Cardiac fibroblast (primary cell): ENCODE data around the gene RPL22.

Source experiments
- DNase-seq, 2 donors: peaks; one replicate each; pipeline versions ENCODE4 v3.0.0 to v3.0.0-alpha.2; 2010; ENCODE audit warnings: low read depth in 2 of 2
- H3K4me3 ChIP-seq, 2 donors: replicated peaks in 1 of 2; 1 replicate in 1 of 2; 2 replicates in 1 of 2; pipeline ENCODE4 v1.5.1; 2011; ENCODE audit warnings: low read depth in 2 of 2, low read length in 2 of 2, mild to moderate bottlenecking in 2 of 2, moderate library complexity in 1 of 2
- CTCF ChIP-seq: IDR thresholded peaks from one replicate; pipeline ENCODE4 v1.5.1; 2011; ENCODE audit warnings: low read depth, mild to moderate bottlenecking, low read length, inconsistent platforms

RPL22 gene

GRCh38 chr1:6162773-6163172 is 36.6 kb downstream of the RPL22 start:
- no peak overlapping the region for H3K4me3 ChIP-seq
- DNase-seq: no peak
- TF ChIP-seq CTCF: peak; percentile 23

GRCh38 chr1:6162341-6162740 is 37.1 kb downstream of the RPL22 start:
- no peak overlapping the region for H3K4me3 ChIP-seq
- TF ChIP-seq CTCF: no peak
- DNase-seq: no peak

GRCh38 chr1:6158181-6158580 is 41.2 kb downstream of the RPL22 start:
- no peak for TF ChIP-seq CTCF
- DNase-seq: no peak
- no peak overlapping the region for H3K4me3 ChIP-seq

- TF ChIP-seq CTCF: no peak
- peak in 1 of 2 donors; percentile 54 for DNase-seq
Measured at GRCh38 chr1:6157528-6158174, 41.7 kb downstream of the RPL22 start.

GRCh38 chr1:6157132-6157527 is 42.3 kb downstream of the RPL22 start:
- no peak overlapping the region for H3K4me3 ChIP-seq
- no peak for DNase-seq
- no peak for TF ChIP-seq CTCF

More at GRCh38 chr1:6157528-6158174, 41.7 kb downstream of the RPL22 start:
- H3K4me3 ChIP-seq: no peak overlapping the region

- DNase-seq: no peak
- H3K4me3 ChIP-seq: no peak overlapping the region
- TF ChIP-seq CTCF: no peak
Measured at GRCh38 chr1:6154525-6155319, 44.7 kb downstream of the RPL22 start.
